Caco-2 (cell line): ENCODE results near the gene OSBPL5. TPM values are rescaled to one million over a fixed set of nuclear protein-coding genes. Genes with fewer than 3 reads are reported as not detected.

Experiments
- BruUV-seq: library from RNA; stranded (reverse); fragments of 400-500 nt; replicated peaks from 2 replicates; lab custom pipeline; 2021; lab: Mats Ljungman, UMichigan
- CTCF ChIA-PET: fragments of 300-600 bp; sonication (Branson Sonifier 250); formaldehyde crosslinking; loops from one replicate; lab custom pipeline; 2022; ENCODE audit warnings: antibody characterized with exemption; lab: Charles Lee
- POLR2A ChIA-PET: fragments of 300-600 bp; sonication (Branson Sonifier 250); formaldehyde crosslinking; loops from one replicate; lab custom pipeline; 2022; ENCODE audit warnings: antibody characterized with exemption; lab: Charles Lee
- DNase-seq, 2 experiments: peaks; one replicate each; pipeline versions ENCODE4 v3.0.0 to v3.0.0-alpha.2; 2020 to 2022
- H3K27me3 ChIP-seq: replicated peaks from 2 replicates; pipeline ENCODE4 v1.6.0; 2011; ENCODE audit warnings: low read length; ENCODE audit not compliant: control insufficient read depth, insufficient read depth
- H3K36me3 ChIP-seq: 2 replicates; pipeline ENCODE4 v1.5.1; 2011; ENCODE audit warnings: low read length; ENCODE audit not compliant: control insufficient read depth, insufficient read depth
- H3K4me1 ChIP-seq: fragments of 250-450 bp; sonication (Bioruptor Pico); 2 replicates; pipeline ENCODE4 v1.5.1; 2020; ENCODE audit warnings: mild to moderate bottlenecking
- H3K4me3 ChIP-seq: 2 replicates; pipeline ENCODE4 v1.5.1; 2011; ENCODE audit warnings: low read depth, mild to moderate bottlenecking, control low read depth, low read length
- H3K9me3 ChIP-seq: fragments of 250-450 bp; sonication (Bioruptor Pico); 2 replicates; pipeline ENCODE4 v1.5.1; 2020; ENCODE audit warnings: mild to moderate bottlenecking, moderate library complexity
- H3K27ac Mint-ChIP-seq: one replicate; pipeline ENCODE4 v1.8.0; 2022; ENCODE audit warnings: mixed read lengths; ENCODE audit not compliant: unreplicated experiment
- H3K27me3 Mint-ChIP-seq: one replicate; pipeline ENCODE4 v1.8.0; 2022; ENCODE audit warnings: mixed read lengths; ENCODE audit not compliant: insufficient read depth, unreplicated experiment
- H3K36me3 Mint-ChIP-seq: one replicate; pipeline ENCODE4 v1.8.0; 2022; ENCODE audit warnings: mild to moderate bottlenecking, mixed read lengths; ENCODE audit not compliant: insufficient read depth, unreplicated experiment
- H3K4me1 Mint-ChIP-seq: one replicate; pipeline ENCODE4 v1.8.0; 2022; ENCODE audit warnings: low read depth, mixed read lengths; ENCODE audit not compliant: unreplicated experiment
- H3K4me3 Mint-ChIP-seq: one replicate; pipeline ENCODE4 v1.8.0; 2022; ENCODE audit warnings: mild to moderate bottlenecking, moderate library complexity, mixed read lengths; ENCODE audit not compliant: unreplicated experiment
- H3K9me3 Mint-ChIP-seq: one replicate; pipeline ENCODE4 v1.8.0; 2022; ENCODE audit warnings: mixed read lengths; ENCODE audit not compliant: unreplicated experiment
- CTCF ChIP-seq, 2 experiments: fragments of 200-600 bp in 1 of 2; IDR thresholded peaks; 1 replicate in 1 of 2; 2 replicates in 1 of 2; pipeline versions ENCODE4 v1.5.1 to v1.8.0; 2011 to 2022; ENCODE audit warnings: antibody characterized with exemption in 1 of 2, control low read depth in 1 of 2, inconsistent platforms in 1 of 2, low read depth in 1 of 2, low read length in 1 of 2, mild to moderate bottlenecking in 1 of 2, moderate library complexity in 1 of 2; ENCODE audit not compliant: insufficient read depth in 1 of 2, severe bottlenecking in 1 of 2, unreplicated experiment in 1 of 2
- intact Hi-C: fragments of 100-400 bp; cut with micrococcal nuclease; formaldehyde crosslinking; loops from one replicate; pipeline ENCODE4 v1.10.0; 2022; ENCODE audit not compliant: unreplicated experiment
- total RNA-seq: library from RNA; stranded (reverse); gene quantifications from 2 replicates; pipeline ENCODE4 v1.2.3, GENCODE V29; 2022

OSBPL5 gene
- total RNA-seq, 1 experiment from 2014 or later: 4.9 TPM

GRCh38 chr11:3087821-3088800, 77.0 kb downstream of the OSBPL5 start:
- POLR2A ChIA-PET: no interaction called here
- peak in 1 of 2 experiments; percentile 34 for DNase-seq
- H3K36me3 ChIP-seq: no peaks in the 10 kb centered on the region
- H3K4me1 ChIP-seq: no peaks in the 10 kb centered on the region
- Mint-ChIP-seq H3K4me1 (no peaks in the 10 kb centered on the region), H3K36me3 (no peaks in the 10 kb centered on the region), H3K27me3 (no peaks in the 10 kb centered on the region), H3K4me3 (no peak overlapping the region), H3K9me3 (no peaks in the 10 kb centered on the region), H3K27ac (no peak overlapping the region)
- no peaks in the 10 kb centered on the region for H3K9me3 ChIP-seq
- BruUV-seq: no TSS peak
- CTCF ChIA-PET: interaction anchor here (0.7 to 1.1 kb wide), 2 partner anchors 11 to 67 kb away, joined by 3 to 5 read pairs; no protein-coding TSS in a partner anchor
- intact Hi-C loops: no loop called here
- TF ChIP-seq CTCF (IDR thresholded peaks at IDR 0.05; ENCODE audit: insufficient read depth in 1 of 2, low read depth in 1 of 2, low read length in 1 of 2, severe bottlenecking in 1 of 2, unreplicated experiment in 1 of 2): no peak
- no peaks in the 10 kb centered on the region for H3K27me3 ChIP-seq
- H3K4me3 ChIP-seq: no peak overlapping the region

- Histone ChIP-seq H3K4me3 (no peak overlapping the region), H3K27me3 (no peaks in the 10 kb centered on the region), H3K4me1 (no peaks in the 10 kb centered on the region), H3K36me3 (no peaks in the 10 kb centered on the region), H3K9me3 (no peaks in the 10 kb centered on the region)
- H3K36me3 Mint-ChIP-seq: no peaks in the 10 kb centered on the region
- H3K9me3 Mint-ChIP-seq: no peaks in the 10 kb centered on the region
- no peak for TF ChIP-seq CTCF (IDR thresholded peaks at IDR 0.05; ENCODE audit: insufficient read depth in 1 of 2, low read depth in 1 of 2, low read length in 1 of 2, severe bottlenecking in 1 of 2, unreplicated experiment in 1 of 2)
- no peak overlapping the region for H3K27ac Mint-ChIP-seq
- intact Hi-C loops: no loop called here
- H3K27me3 Mint-ChIP-seq: no peaks in the 10 kb centered on the region
- no peak overlapping the region for H3K4me3 Mint-ChIP-seq
- POLR2A ChIA-PET: no interaction called here
- no TSS peak for BruUV-seq
- CTCF ChIA-PET: no interaction called here
- DNase-seq: no peak
- H3K4me1 Mint-ChIP-seq: no peaks in the 10 kb centered on the region
Observed at GRCh38 chr11:3087373-3087772, 77.7 kb downstream of the OSBPL5 start.

GRCh38 chr11:3086671-3087150, 78.4 kb downstream of the OSBPL5 start:
- Histone ChIP-seq H3K27me3 (no peaks in the 10 kb centered on the region), H3K4me1 (no peaks in the 10 kb centered on the region), H3K4me3 (no peak overlapping the region), H3K36me3 (no peaks in the 10 kb centered on the region), H3K9me3 (no peaks in the 10 kb centered on the region)
- H3K36me3 Mint-ChIP-seq: no peaks in the 10 kb centered on the region
- H3K9me3 Mint-ChIP-seq: no peaks in the 10 kb centered on the region
- DNase-seq: no peak
- ChIA-PET POLR2A (no interaction called here), CTCF (interaction anchor here (0.6 kb wide), 1 partner anchor 267 kb away, joined by 5 read pairs; no protein-coding TSS in a partner anchor)
- no peak overlapping the region for H3K27ac Mint-ChIP-seq
- no peaks in the 10 kb centered on the region for H3K4me1 Mint-ChIP-seq
- H3K27me3 Mint-ChIP-seq: no peaks in the 10 kb centered on the region
- intact Hi-C loops: no loop called here
- H3K4me3 Mint-ChIP-seq: no peak overlapping the region
- BruUV-seq: no TSS peak
- no peak for TF ChIP-seq CTCF (IDR thresholded peaks at IDR 0.05; ENCODE audit: insufficient read depth in 1 of 2, low read depth in 1 of 2, low read length in 1 of 2, severe bottlenecking in 1 of 2, unreplicated experiment in 1 of 2)
